Memory B cell (primary cell): Measurements from ENCODE around the gene PALS2.

ENCODE experiments used
- ATAC-seq: fragments of 150-1000 bp; cut with Tn5 transposase; 2 replicates; pipeline ENCODE4 v1.10.0; 2021; ENCODE audit warnings: low read depth, mild to moderate bottlenecking, moderate library complexity
- DNase-seq, 2 donors: peaks; one replicate each; pipeline ENCODE4 v3.0.0; 2022; ENCODE audit warnings: low spot score in 2 of 2
- H3K27ac Mint-ChIP-seq: one replicate; pipeline ENCODE4 v1.8.0; 2022; ENCODE audit warnings: mild to moderate bottlenecking, moderate library complexity, mixed read lengths
- H3K27me3 Mint-ChIP-seq: one replicate; pipeline ENCODE4 v1.8.0; 2022; ENCODE audit warnings: mixed read lengths
- H3K36me3 Mint-ChIP-seq: one replicate; pipeline ENCODE4 v1.8.0; 2022; ENCODE audit warnings: mild to moderate bottlenecking, mixed read lengths
- H3K4me1 Mint-ChIP-seq: one replicate; pipeline ENCODE4 v1.8.0; 2022; ENCODE audit warnings: mixed read lengths
- H3K4me3 Mint-ChIP-seq: one replicate; pipeline ENCODE4 v1.8.0; 2022; ENCODE audit warnings: mild to moderate bottlenecking, moderate library complexity, mixed read lengths
- H3K9me3 Mint-ChIP-seq: one replicate; pipeline ENCODE4 v1.8.0; 2022; ENCODE audit warnings: mixed read lengths

Gene PALS2

GRCh38 chr7:24572997-24573553 lies at the start of gene PALS2:
Gene PALS2 (plus strand): TSS chr7:24573452. CDS start chr7:24623668, 50,216 bp downstream.
- Mint-ChIP-seq H3K4me1 (peaks cover 25% of the 10 kb centered on the region), H3K27me3 (no peaks in the 10 kb centered on the region)
- ATAC-seq = peak; percentile 72

GRCh38 chr7:24531255-24531654 lies 42.0 kb upstream of the PALS2 start:
- no peak for ATAC-seq
- no peaks in the 10 kb centered on the region for H3K9me3 Mint-ChIP-seq

More at GRCh38 chr7:24572997-24573553, at the start of gene PALS2:
- peak; percentile 80 to 81 for DNase-seq
- Mint-ChIP-seq H3K9me3 (no peaks in the 10 kb centered on the region), H3K36me3 (no peaks in the 10 kb centered on the region), H3K4me3 (peak within 1 kb of the TSS; percentile 92), H3K27ac (peak within 1 kb of the TSS; percentile 84)

GRCh38 chr7:24536682-24537081 lies 36.6 kb upstream of the PALS2 start:
- no peak overlapping the region for H3K4me3 Mint-ChIP-seq
- ATAC-seq (no peak), DNase-seq (no peak)
- H3K9me3 Mint-ChIP-seq = no peaks in the 10 kb centered on the region
- H3K27me3 Mint-ChIP-seq = peaks cover 2% of the 10 kb centered on the region
- no peaks in the 10 kb centered on the region for H3K36me3 Mint-ChIP-seq
- no peak overlapping the region for H3K27ac Mint-ChIP-seq
- H3K4me1 Mint-ChIP-seq = peaks cover 3% of the 10 kb centered on the region

More at GRCh38 chr7:24531255-24531654, 42.0 kb upstream of the PALS2 start:
- no peak for DNase-seq
- Mint-ChIP-seq H3K4me1 (peaks cover 3% of the 10 kb centered on the region), H3K36me3 (no peaks in the 10 kb centered on the region), H3K27ac (no peak overlapping the region), H3K27me3 (peaks cover 3% of the 10 kb centered on the region), H3K4me3 (no peak overlapping the region)

- ATAC-seq (no peak), DNase-seq (no peak)
- H3K27me3 Mint-ChIP-seq = peaks cover 9% of the 10 kb centered on the region
- H3K27ac Mint-ChIP-seq = no peak overlapping the region
- H3K4me1 Mint-ChIP-seq = no peaks in the 10 kb centered on the region
- no peak overlapping the region for H3K4me3 Mint-ChIP-seq
- no peaks in the 10 kb centered on the region for H3K9me3 Mint-ChIP-seq
- H3K36me3 Mint-ChIP-seq = no peaks in the 10 kb centered on the region
Observed at GRCh38 chr7:24540956-24541355, 32.3 kb upstream of the PALS2 start.

GRCh38 chr7:24545215-24545614 lies 28.0 kb upstream of the PALS2 start:
- no peaks in the 10 kb centered on the region for H3K36me3 Mint-ChIP-seq
- DNase-seq (no peak), ATAC-seq (no peak)
- H3K27ac Mint-ChIP-seq = no peak overlapping the region
- H3K4me1 Mint-ChIP-seq = no peaks in the 10 kb centered on the region
- peaks cover 13% of the 10 kb centered on the region for H3K27me3 Mint-ChIP-seq
- H3K4me3 Mint-ChIP-seq = no peak overlapping the region
- no peaks in the 10 kb centered on the region for H3K9me3 Mint-ChIP-seq

- no peaks in the 10 kb centered on the region for H3K4me1 Mint-ChIP-seq
- no peaks in the 10 kb centered on the region for H3K9me3 Mint-ChIP-seq
- DNase-seq = no peak
- H3K27me3 Mint-ChIP-seq = peaks cover 14% of the 10 kb centered on the region
- H3K27ac Mint-ChIP-seq = no peak overlapping the region
- no peaks in the 10 kb centered on the region for H3K36me3 Mint-ChIP-seq
- H3K4me3 Mint-ChIP-seq = no peak overlapping the region
- ATAC-seq = no peak
Observed at GRCh38 chr7:24548390-24548789, 24.9 kb upstream of the PALS2 start.

- Mint-ChIP-seq H3K4me3 (no peak overlapping the region), H3K9me3 (no peaks in the 10 kb centered on the region), H3K27me3 (peaks cover 7% of the 10 kb centered on the region), H3K4me1 (no peaks in the 10 kb centered on the region), H3K27ac (no peak overlapping the region), H3K36me3 (no peaks in the 10 kb centered on the region)
- DNase-seq (no peak), ATAC-seq (no peak)
Observed at GRCh38 chr7:24549991-24550390, 23.3 kb upstream of the PALS2 start.

- no peaks in the 10 kb centered on the region for H3K4me1 Mint-ChIP-seq
- no peak overlapping the region for H3K27ac Mint-ChIP-seq
- H3K4me3 Mint-ChIP-seq = no peak overlapping the region
- H3K36me3 Mint-ChIP-seq = no peaks in the 10 kb centered on the region
- H3K9me3 Mint-ChIP-seq = no peaks in the 10 kb centered on the region
- DNase-seq (no peak), ATAC-seq (no peak)
- H3K27me3 Mint-ChIP-seq = peaks cover 4% of the 10 kb centered on the region
Observed at GRCh38 chr7:24555184-24555583, 18.1 kb upstream of the PALS2 start.

GRCh38 chr7:24555719-24556118 lies 17.5 kb upstream of the PALS2 start:
- Mint-ChIP-seq H3K4me1 (no peaks in the 10 kb centered on the region), H3K36me3 (no peaks in the 10 kb centered on the region), H3K27me3 (peaks cover 4% of the 10 kb centered on the region), H3K9me3 (no peaks in the 10 kb centered on the region), H3K27ac (no peak overlapping the region), H3K4me3 (no peak overlapping the region)
- DNase-seq (no peak), ATAC-seq (no peak)

- H3K36me3 Mint-ChIP-seq = no peaks in the 10 kb centered on the region
- H3K27me3 Mint-ChIP-seq = peaks cover 9% of the 10 kb centered on the region
- no peak overlapping the region for H3K27ac Mint-ChIP-seq
- no peak overlapping the region for H3K4me3 Mint-ChIP-seq
- H3K4me1 Mint-ChIP-seq = no peaks in the 10 kb centered on the region
- no peak for DNase-seq
- no peaks in the 10 kb centered on the region for H3K9me3 Mint-ChIP-seq
- ATAC-seq = no peak
Observed at GRCh38 chr7:24560772-24561171, 12.5 kb upstream of the PALS2 start.

GRCh38 chr7:24566274-24566673 lies 7.0 kb upstream of the PALS2 start:
- Mint-ChIP-seq H3K27ac (no peak overlapping the region), H3K36me3 (no peaks in the 10 kb centered on the region), H3K4me1 (no peaks in the 10 kb centered on the region), H3K4me3 (no peak overlapping the region), H3K9me3 (no peaks in the 10 kb centered on the region), H3K27me3 (peaks cover 6% of the 10 kb centered on the region)
- no peak for DNase-seq
- no peak for ATAC-seq

- no peak for DNase-seq
- peaks cover 2% of the 10 kb centered on the region for H3K27me3 Mint-ChIP-seq
- no peaks in the 10 kb centered on the region for H3K36me3 Mint-ChIP-seq
- no peaks in the 10 kb centered on the region for H3K9me3 Mint-ChIP-seq
- H3K4me3 Mint-ChIP-seq = no peak overlapping the region
- H3K27ac Mint-ChIP-seq = no peak overlapping the region
- H3K4me1 Mint-ChIP-seq = peaks cover 15% of the 10 kb centered on the region
- ATAC-seq = no peak
Observed at GRCh38 chr7:24570983-24571382, 2.3 kb upstream of the PALS2 start.

GRCh38 chr7:24572016-24572392 lies 1.2 kb upstream of the PALS2 start:
- Mint-ChIP-seq H3K27ac (no peak overlapping the region), H3K36me3 (no peaks in the 10 kb centered on the region), H3K27me3 (peaks cover 1% of the 10 kb centered on the region), H3K4me3 (peak overlapping the region; percentile 81), H3K4me1 (peaks cover 21% of the 10 kb centered on the region), H3K9me3 (no peaks in the 10 kb centered on the region)
- DNase-seq (no peak), ATAC-seq (no peak)

GRCh38 chr7:24572393-24572996 lies 757 bp upstream of the PALS2 start:
- H3K36me3 Mint-ChIP-seq = no peaks in the 10 kb centered on the region
- ATAC-seq (peak; percentile 26), DNase-seq (peak in 1 of 2 donors; percentile 17)
- H3K9me3 Mint-ChIP-seq = no peaks in the 10 kb centered on the region
- H3K4me3 Mint-ChIP-seq = peak overlapping the region; percentile 81
- no peak overlapping the region for H3K27ac Mint-ChIP-seq
- peaks cover 24% of the 10 kb centered on the region for H3K4me1 Mint-ChIP-seq
- no peaks in the 10 kb centered on the region for H3K27me3 Mint-ChIP-seq
